Stimulated activated CD8-positive, alpha-beta memory T cell treated with anti-CD3 and anti-CD28 coated beads, Interleukin-2, amount 100 ng/mL, for 48 hours (primary cell): Measurements from ENCODE around the gene OLIG1.
A peak's percentile ranks its signal among the peaks of the same experiment; 100 is the strongest.

Experiments
- DNase-seq, 2 donors: peaks; one replicate each; pipeline ENCODE4 v3.0.0-alpha.2; 2020; ENCODE audit warnings: low read depth in 2 of 2

Gene OLIG1

GRCh38 chr21:33063375-33063883, 6.5 kb upstream of the OLIG1 start:
- no peak for DNase-seq

GRCh38 chr21:33063907-33064622, 5.9 kb upstream of the OLIG1 start:
- DNase-seq = no peak

GRCh38 chr21:33064623-33065390, 5.1 kb upstream of the OLIG1 start:
- no peak for DNase-seq

- no peak for DNase-seq
These were observed 2.9 kb upstream of the OLIG1 start for GRCh38 chr21:33067043-33067442.

GRCh38 chr21:33067457-33067856, 2.5 kb upstream of the OLIG1 start:
- no peak for DNase-seq

GRCh38 chr21:33069243-33069642, 698 bp upstream of the OLIG1 start:
- no peak for DNase-seq

- no peak for DNase-seq
These were observed 322 bp upstream of the OLIG1 start for GRCh38 chr21:33069645-33069993.

- no peak for DNase-seq
These were observed 730 bp downstream of the OLIG1 start for GRCh38 chr21:33070744-33070997.

- DNase-seq = peak in 1 of 2 donors; percentile 17
These were observed 1.2 kb downstream of the OLIG1 start for GRCh38 chr21:33070998-33071769.

- DNase-seq = no peak
These were observed 1.9 kb downstream of the OLIG1 start for GRCh38 chr21:33071770-33072306.

- no peak for DNase-seq
These were observed 3.7 kb downstream of the OLIG1 start for GRCh38 chr21:33073636-33074035.

GRCh38 chr21:33075128-33075527, 5.2 kb downstream of the OLIG1 start:
- no peak for DNase-seq

GRCh38 chr21:33075596-33076195, 5.8 kb downstream of the OLIG1 start:
- no peak for DNase-seq

- no peak for DNase-seq
These were observed 6.8 kb downstream of the OLIG1 start for GRCh38 chr21:33076600-33077329.

GRCh38 chr21:33078907-33079582, 9.1 kb downstream of the OLIG1 start:
- peak; percentile 19 to 23 for DNase-seq

GRCh38 chr21:33080376-33080775, 10.4 kb downstream of the OLIG1 start:
- DNase-seq = no peak

GRCh38 chr21:33080776-33081175, 10.8 kb downstream of the OLIG1 start:
- no peak for DNase-seq

- no peak for DNase-seq
These were observed 18.4 kb downstream of the OLIG1 start for GRCh38 chr21:33088384-33088783.

GRCh38 chr21:33089395-33090119, 19.6 kb downstream of the OLIG1 start:
- DNase-seq = no peak

GRCh38 chr21:33096426-33096825, 26.5 kb downstream of the OLIG1 start:
- DNase-seq = no peak
